Kidney tubule cell (primary cell): ENCODE measurements around the gene ABCG1.

Experiments
- DNase-seq: peaks from one replicate; pipeline ENCODE4 v3.0.0-alpha.2; 2018; ENCODE audit warnings: low spot score

Gene ABCG1

GRCh38 chr21:42272109-42272962 lies 53.4 kb downstream of the ABCG1 start:
- DNase-seq, result no peak

GRCh38 chr21:42272984-42273600 lies 54.2 kb downstream of the ABCG1 start:
- DNase-seq, result no peak

GRCh38 chr21:42276076-42276475 lies 57.1 kb downstream of the ABCG1 start:
- peak; percentile 5 for DNase-seq

GRCh38 chr21:42276526-42277154 lies 57.7 kb downstream of the ABCG1 start:
- DNase-seq, result no peak

- no peak for DNase-seq
Measured at GRCh38 chr21:42277593-42277992, 58.7 kb downstream of the ABCG1 start.

- no peak for DNase-seq
Measured at GRCh38 chr21:42278451-42279149, 59.7 kb downstream of the ABCG1 start.

- no peak for DNase-seq
Measured at GRCh38 chr21:42279341-42279871, 60.5 kb downstream of the ABCG1 start.

- DNase-seq, result no peak
Measured at GRCh38 chr21:42279888-42280287, 60.9 kb downstream of the ABCG1 start.

- DNase-seq, result no peak
Measured at GRCh38 chr21:42280356-42281180, 61.6 kb downstream of the ABCG1 start.

GRCh38 chr21:42281181-42281680 lies 62.3 kb downstream of the ABCG1 start:
- DNase-seq, result no peak

- no peak for DNase-seq
Measured at GRCh38 chr21:42282021-42282420, 63.1 kb downstream of the ABCG1 start.

- no peak for DNase-seq
Measured at GRCh38 chr21:42282715-42283114, 63.8 kb downstream of the ABCG1 start.

- no peak for DNase-seq
Measured at GRCh38 chr21:42285569-42286245, 66.8 kb downstream of the ABCG1 start.

GRCh38 chr21:42286416-42286815 lies 67.5 kb downstream of the ABCG1 start:
- no peak for DNase-seq

- DNase-seq, result no peak
Measured at GRCh38 chr21:42287193-42288083, 68.5 kb downstream of the ABCG1 start.

- no peak for DNase-seq
Measured at GRCh38 chr21:42288962-42289361, 70.0 kb downstream of the ABCG1 start.

GRCh38 chr21:42289926-42290325 lies 71.0 kb downstream of the ABCG1 start:
- no peak for DNase-seq

- no peak for DNase-seq
Measured at GRCh38 chr21:42290505-42290904, 71.6 kb downstream of the ABCG1 start.

GRCh38 chr21:42291003-42291750 lies 72.2 kb downstream of the ABCG1 start:
- DNase-seq, result no peak
